ENCODE measurements around the gene USP4.
"Not testable (repeated sequence)": the region's sequence is repeated elsewhere in the genome, so short reads cannot be mapped to it uniquely, and the experiment has no call there.

Gene USP4, protein sequence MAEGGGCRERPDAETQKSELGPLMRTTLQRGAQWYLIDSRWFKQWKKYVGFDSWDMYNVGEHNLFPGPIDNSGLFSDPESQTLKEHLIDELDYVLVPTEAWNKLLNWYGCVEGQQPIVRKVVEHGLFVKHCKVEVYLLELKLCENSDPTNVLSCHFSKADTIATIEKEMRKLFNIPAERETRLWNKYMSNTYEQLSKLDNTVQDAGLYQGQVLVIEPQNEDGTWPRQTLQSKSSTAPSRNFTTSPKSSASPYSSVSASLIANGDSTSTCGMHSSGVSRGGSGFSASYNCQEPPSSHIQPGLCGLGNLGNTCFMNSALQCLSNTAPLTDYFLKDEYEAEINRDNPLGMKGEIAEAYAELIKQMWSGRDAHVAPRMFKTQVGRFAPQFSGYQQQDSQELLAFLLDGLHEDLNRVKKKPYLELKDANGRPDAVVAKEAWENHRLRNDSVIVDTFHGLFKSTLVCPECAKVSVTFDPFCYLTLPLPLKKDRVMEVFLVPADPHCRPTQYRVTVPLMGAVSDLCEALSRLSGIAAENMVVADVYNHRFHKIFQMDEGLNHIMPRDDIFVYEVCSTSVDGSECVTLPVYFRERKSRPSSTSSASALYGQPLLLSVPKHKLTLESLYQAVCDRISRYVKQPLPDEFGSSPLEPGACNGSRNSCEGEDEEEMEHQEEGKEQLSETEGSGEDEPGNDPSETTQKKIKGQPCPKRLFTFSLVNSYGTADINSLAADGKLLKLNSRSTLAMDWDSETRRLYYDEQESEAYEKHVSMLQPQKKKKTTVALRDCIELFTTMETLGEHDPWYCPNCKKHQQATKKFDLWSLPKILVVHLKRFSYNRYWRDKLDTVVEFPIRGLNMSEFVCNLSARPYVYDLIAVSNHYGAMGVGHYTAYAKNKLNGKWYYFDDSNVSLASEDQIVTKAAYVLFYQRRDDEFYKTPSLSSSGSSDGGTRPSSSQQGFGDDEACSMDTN

DNA sequence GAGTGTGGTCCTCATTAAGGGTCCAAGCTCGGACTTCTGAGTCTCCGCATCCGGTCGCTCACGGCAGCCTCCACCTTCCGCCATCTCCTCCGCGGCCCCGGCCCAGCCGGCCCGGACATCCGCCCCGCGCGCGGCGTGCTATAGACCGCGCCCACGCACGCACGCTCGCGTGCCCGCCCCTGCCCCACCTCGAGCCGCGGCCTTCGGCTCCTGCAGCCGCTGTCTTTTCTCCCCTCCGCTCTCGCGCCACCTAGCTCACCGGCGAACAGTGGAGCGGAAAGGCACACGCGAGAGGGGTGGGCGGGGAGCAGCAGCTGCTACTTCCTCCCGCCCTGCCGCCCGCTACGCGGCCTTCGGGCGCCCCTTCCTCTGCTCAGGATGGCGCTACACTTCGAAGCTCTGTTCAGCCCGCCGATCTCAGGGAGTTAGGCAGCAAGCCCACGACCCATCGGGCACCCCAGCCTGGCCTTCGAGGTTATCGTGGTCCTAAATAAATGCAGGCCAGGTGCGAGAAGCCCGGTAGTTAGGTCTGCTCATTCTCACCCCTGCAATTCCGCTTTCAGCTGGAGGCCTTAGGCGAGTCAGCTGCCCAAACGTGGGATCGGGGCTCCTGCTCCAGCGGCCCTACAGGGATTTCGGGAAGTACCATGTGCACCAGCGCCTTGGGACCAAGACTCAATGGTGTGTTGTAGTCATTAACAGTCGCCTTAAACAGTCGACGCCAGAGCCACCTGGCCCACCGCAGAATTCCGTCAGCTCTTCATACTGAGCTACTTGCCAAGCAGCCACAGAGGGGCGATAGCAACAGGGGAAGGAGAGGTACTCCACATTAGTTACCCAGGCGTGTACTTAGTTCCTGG, at the start of gene USP4:
Gene USP4, minus strand, starts transcription at position 113 of the 860 bp plus-strand sequence. Its CDS starts 29 bp downstream, at position 84.
- DNase-seq, result peak; percentile 78

DNA sequence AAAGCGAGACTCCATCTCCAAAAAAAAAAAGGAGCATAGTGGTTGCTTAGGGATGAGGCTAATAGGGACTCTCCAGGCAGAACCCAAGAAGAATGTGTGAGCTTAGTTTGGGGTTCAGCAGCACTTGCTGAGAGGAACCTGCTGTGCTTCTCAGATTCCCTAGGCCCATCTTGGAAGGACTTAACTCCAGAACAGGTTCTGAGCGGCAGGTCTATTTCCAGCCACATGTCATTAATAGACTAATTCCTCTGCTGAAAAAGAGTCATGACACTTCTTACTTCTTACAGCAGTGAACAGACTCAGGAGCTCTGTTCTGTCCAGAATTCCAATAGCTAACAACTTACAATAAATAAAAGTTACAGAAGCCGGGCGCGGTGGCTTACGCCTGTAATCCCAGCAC, 49.4 kb upstream of the USP4 start:
- DNase-seq, result no peak

DNA sequence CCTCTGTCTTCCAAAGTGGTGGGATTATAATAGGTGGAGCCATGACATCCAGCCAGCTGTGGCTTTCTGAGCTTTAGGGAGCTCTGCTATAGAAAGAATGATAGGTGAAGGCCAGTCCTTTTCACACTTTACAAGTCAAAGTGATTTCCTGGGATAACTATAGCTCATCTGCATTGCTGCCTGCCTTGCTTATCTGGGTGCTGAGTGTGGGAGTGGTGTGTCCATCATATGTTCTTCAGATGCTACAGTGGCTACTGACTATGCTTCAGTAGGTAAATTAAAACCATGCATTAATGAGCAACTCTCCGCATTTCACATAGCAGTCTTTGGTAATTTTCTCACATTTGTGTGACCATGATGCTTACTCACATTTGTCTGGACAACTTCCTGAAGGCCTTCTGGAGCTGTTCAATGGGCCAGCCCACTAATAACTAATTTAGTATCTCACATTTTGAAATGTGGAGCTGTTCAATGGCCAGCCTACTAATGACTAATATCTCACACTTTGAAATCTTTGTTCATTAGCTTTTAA, 48.5 kb upstream of the USP4 start:
- DNase-seq, result no peak

DNA sequence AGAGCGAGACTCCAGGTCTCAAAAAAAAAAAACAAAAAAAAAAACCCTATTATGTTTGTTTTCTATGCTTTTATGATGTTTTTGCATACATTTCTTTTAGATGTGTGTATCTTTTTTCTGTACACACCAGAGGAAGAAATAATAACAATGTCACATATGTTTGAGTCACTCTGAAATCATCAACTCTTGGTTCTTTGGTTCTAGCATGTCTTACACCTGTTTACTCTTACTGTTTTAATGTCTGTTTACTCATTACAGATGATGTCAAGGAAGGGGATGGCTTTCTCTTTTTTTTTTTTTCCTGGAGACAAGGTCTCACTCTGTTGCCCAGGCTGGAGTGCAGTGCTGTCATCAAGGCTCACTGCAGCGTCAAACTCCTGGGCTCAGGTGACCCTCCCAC, 47.9 kb upstream of the USP4 start:
- no peak for DNase-seq

DNA sequence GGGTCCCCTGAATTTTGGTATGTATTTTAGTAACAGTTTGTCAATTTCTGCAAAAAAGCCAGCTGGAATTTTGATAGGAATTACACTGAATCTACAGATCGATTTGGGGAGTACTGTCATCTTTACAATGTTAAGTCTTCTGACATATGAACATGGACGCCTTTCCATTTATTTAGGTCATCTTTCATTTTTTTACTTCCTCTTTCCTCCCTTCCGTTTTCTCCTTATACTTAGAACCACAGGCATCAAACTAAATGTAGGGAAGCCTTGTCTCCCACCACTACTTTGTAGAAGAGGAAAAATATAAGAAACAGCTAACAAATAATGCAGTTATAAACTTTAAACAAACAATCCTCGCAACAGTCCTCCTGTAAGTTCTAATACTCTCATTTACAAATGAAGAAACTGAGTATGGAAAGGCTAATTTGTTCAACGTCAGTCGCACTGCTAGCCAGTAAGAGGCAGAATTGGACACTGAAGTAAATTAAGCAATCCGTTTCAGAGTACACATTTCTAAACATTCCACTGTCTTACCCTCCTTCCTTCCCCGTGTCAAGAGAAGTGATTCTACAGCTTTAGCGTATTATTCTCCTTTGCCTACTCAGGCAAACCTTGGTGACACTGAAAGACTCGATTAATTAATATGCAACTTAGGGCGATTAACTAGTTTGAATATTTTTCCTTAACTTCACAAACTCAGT, 46.4 kb upstream of the USP4 start:
- DNase-seq, result no peak

DNA sequence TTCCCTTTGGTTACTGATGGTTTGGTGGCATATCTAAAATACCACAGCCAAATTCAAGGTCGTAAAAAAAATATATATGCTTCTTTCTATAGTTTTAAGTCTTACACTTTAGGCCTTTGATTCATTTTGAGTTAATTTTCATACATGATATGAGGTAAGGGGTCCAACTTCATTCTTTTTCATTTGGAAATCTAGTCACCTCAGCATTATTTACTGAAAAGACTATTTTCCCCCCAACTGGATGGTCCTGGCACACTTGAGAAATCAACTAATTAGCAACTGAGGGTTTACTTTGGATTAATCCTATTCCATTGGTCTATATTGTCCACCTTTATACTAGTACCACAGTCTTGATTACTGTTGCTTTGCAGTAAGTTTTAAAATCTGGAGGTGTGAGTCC, 45.8 kb upstream of the USP4 start:
- DNase-seq, result no peak

DNA sequence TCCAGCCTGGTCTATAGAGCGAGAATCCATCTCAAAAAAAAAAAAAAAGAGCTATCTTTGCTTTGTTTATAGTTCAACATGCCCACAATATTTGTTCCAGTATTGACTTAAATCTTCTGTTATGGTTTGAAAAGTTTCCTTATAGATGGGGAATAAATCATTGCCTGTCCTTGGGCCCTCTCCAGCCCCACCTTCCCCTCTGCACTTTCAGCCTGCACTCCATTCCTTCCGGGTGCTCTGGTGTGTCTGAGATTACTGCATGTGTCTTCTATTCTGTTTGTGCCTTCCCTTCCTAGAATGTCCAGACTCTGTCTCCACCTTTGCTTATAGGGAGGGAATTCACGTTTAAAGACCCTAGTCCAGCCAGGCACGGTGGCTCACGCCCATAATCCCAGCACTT, 43.5 kb upstream of the USP4 start:
- no peak for DNase-seq

DNA sequence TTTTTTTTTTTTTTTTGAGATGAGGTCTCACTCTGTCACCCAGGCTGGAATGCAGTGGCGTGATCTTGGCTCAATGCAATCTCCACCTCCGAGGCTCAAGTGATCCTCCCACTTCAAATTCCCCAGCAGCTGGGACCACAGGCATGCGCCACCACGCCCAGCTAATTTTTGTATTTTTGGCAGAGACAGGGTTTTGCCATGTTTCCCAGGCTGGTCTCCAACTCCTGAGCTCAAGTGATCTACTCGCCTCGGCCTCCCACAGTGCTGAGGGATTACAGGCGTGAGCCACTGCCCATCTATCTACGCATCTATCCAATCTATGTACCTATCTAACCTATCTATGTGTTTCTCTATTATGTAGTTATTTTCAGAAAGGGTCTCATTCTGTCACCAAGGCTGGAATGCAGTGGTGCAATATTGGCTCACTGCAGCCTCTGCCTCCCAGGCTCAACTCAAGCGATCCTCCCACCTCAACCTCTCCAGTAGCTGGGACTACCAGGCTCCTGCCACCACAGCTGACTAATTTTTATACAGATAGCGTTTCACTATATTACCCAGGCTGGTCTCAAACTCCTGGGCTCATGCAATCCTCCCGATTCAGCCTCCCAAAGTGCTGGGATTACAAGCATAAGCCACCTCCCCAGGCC, 38.5 kb upstream of the USP4 start:
- DNase-seq, result no peak

DNA sequence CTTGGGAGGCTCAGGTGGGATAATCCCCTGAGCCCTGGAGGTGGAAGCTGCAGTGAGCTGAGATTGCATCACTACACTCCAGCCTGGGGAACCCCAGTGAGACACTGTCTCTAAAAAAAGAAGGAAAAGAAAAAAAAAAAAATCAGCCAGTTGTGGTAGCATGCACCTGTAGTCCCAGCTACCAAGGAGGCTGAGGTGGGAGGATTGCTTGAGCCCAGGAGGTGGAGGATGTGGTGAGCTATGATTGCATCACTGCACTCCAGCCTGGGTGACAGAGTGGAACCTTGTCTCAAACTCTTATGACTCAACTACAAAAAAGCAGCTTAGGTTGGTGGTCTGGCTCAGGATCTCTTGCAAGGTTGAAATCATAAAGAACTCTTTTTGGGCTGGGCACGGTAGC, 37.6 kb upstream of the USP4 start:
- no peak for DNase-seq

DNA sequence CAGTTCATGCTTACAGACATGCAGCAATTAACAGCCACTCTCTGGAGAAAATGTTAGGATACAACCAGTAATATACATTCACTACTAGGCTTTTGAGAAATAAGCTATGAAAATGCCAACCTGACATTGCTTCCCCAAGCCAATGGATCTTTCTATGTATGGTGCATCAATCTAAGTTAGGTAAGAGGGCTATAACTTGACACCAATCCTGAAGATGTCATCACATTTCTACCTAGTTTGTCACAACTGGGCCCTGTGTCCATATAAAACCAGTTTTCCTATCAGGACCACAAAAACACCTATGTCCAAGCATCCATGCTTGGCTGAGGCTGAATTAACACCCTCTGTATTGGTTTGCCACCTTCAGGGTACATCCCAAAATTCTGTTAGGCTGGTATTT, 32.1 kb upstream of the USP4 start:
- no peak for DNase-seq

DNA sequence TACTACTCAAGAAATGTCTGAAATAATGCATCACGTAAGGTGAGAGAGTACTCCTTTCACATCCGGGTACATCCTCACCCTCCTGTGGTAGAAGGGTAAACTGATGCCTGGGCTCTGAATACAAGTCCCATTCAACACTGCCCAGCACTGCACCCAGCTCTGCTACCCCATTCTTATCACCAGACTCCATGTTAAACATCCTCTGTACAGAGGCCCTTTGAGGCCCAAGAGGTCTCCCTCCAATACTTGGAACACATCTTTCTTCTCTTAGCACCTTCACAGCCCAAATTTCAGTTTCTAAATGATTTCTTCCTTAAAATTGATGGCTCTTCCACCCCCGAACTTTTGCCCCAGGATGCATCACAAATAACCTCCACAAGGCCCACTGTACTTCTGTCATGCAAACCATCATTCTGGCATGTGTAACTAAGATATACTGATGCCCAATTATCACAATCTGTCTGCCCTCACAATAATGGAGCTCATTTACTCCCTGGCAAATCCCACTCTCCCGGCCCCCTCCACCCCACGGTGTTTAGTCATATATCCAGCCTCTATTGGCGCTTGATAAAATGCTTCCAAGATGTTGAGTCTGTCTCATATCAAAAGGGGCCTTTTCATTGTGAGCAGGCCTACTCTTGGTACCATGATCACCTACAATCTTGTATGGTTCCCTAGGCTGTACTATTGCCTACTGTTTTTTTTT, 30.9 kb upstream of the USP4 start:
- no peak for DNase-seq

DNA sequence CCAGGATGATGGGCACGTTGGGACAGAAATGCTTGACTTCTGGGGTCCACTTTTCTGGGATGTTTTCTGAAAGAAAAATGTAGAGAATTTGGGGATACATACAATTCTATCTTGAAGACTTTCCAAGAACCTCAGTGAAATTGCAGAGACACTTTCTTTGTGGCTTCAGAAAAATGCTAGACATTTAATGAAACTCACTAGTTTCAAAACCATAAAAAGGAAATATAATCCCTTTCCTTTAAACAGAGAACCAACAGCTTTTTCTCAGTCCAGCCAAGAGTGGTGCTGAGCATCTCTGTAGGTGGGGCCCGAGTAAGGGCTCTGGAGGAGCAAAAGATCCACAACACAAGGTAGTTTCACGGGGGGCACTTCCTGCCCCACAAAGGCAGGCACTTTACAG, 22.7 kb upstream of the USP4 start:
- DNase-seq, result no peak

DNA sequence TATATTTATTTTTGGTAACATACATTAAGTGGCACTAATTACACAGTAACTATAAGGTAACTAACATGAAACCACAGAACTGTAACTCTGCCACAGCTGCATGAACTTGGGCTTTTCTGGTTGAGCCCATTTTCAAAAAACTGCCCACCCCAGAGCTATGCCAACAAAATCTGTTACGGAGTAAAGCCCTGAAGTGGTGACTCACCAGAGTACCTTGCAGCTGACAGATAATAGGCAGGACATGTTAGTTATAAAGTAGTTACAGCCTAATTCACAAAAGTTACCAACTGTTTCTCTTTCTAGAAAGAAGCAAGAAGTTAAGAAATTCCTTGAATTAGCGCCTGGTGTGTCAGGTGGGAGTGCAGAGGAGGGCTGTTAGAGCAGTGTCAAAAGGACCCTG, 19.8 kb upstream of the USP4 start:
- no peak for DNase-seq

DNA sequence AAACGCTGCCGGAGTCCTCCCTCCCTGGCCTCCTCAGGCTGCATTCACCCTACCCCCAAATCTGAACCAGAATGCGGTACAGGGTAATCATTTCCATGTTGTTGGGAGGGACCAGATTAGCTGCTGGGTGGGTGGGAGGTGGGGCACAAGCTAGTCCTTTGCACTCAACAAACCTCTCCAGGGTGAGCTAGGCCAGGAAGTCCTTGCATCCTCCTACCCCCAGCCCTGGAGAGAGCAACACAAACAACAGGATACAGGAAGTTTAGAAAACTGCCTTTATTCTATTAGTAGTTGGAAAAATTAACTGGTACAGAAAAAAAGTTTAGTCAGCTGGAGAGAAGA, 19.0 kb upstream of the USP4 start:
- peak; percentile 55 for DNase-seq

DNA sequence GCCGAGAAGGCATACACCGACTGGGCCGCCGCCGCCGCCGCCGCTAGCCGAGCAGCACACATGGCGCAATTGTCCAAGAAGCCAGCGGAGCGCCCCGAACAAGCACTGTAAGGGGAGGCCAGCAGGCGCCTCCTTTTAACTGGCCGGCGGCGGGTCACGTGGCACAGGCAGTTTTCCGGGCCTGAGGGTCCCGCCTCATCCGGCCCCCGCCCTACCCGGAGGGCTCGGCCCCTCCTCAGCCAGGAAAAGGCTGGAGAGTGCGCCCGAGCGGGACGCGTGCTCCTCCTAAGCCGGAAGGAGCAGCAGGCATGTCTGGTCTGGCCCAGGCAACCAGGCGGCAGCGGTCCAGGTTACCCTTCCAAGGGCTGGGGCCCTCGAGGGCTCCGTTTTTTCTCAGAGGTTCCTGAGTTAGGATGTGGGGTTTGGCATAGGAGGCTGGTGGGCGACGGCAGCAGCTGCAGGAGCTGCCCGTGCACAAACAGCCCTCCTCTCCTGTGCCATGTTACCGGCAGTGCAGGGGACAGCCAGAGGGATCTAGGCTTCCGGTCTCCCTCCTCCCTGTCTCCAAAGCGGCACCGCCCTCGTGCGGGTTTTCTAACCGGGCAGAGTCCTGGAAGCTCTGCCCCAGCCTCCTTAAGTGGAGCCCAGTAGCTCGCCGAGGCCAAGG, 18.5 kb upstream of the USP4 start, which contains the start of gene GPX1:
Gene GPX1, minus strand, starts transcription at position 137 of the 667 bp plus-strand sequence. Its CDS starts 75 bp downstream, at position 62.
- peak; percentile 88 for DNase-seq

DNA sequence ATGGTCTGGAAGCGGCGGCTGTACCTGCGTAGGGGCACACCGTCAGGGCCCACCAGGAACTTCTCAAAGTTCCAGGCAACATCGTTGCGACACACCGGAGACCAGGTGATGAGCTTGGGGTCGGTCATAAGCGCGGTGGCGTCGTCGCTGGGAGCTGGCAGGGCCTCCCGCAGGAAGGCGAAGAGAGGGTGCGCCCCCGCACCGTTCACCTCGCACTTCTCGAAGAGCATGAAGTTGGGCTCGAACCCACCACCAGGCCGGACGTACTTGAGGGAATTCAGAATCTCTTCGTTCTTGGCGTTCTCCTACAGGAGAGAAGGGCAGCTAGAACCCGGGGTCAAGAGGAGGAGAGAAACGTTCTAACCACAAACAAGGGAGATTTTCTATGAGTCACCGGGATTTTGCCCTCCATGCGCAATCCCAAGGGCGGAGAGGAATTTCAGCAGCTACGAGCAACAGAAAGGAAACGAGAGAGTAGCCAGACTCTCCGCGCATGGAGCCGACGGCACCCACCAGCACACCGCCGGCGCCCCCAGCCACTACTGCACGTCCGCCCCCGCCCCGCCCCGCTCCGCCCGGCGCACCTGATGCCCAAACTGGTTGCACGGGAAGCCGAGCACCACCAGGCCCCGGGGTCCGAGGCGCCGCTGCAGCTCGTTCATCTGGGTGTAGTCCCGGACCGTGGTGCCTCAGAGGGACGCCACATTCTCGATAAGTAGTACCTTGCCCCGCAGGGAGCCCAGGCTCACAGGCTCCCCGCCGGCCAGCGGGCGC, 17.8 kb upstream of the USP4 start:
- DNase-seq, result not testable (repeated sequence)

DNA sequence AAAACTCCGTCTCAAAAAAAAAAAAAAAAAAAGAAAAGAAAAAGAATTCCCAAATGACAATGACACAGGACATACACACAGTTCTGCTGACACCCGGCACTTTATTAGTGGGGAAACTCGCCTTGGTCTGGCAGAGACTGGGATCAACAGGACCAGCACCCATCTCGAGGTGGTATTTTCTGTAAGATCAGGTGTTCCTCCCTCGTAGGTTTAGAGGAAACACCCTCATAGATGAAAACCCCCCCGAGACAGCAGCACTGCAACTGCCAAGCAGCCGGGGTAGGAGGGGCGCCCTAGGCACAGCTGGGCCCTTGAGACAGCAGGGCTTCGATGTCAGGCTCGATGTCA, 17.2 kb upstream of the USP4 start:
- not testable (repeated sequence) for DNase-seq

DNA sequence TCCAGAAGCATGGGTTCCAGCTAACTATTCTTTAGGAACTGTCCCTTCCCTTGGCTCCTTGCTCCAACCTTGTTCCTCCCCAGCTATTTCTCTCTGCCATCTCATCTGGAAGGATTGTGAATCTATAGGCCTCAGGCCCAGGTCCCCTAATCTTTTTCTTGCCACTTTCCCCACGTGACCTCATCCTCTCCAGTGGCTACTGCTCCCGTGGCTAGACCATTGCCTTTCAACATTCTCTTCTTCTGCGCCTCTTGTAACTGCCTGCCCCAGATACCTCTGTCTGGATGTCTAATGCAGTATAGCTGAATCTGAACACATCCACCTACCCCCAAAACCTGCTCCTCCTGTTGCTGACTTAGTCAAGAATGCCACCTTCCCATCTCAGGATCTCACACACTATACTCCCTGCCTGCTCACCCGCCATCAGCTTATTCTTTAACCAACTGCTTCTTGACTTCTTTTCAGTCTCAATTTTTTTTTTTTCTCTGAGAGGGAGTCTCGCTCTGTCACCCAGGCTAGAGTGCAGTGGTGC, 13.1 kb upstream of the USP4 start:
- DNase-seq, result no peak

DNA sequence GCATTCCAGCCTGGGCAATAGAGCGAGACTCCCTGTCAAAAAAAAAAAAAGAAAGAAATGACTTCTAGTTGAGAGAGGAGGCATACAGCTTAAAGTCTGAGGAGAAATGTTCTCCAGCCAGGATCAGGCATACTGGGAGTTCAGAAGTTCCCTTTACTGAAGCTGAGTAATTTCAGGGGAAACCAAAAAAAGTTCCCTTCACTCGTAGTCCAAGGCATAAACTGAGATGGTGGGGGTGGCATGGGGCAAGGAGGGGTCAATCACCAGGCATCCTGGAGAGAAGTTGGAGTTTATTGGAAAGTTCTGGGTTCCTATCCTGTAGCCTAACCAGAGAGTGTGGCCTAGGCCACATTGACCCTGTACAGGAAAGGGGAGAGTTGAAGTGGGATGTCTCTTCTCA, 12.4 kb upstream of the USP4 start:
- DNase-seq, result no peak

All from NCI-H1105 treated with DMSO at 0.1 percent for 48 hours (cell line).